HUES6 (cell line): ENCODE measurements around the gene FARP1.

Experiments
- H3K27ac ChIP-seq: 2 replicates; pipeline ENCODE4 v1.7.0; 2013; ENCODE audit warnings: low read depth, mild to moderate bottlenecking, low read length, inconsistent platforms
- H3K27me3 ChIP-seq: 2 replicates; pipeline ENCODE4 v1.6.1; 2013; ENCODE audit warnings: low read length; ENCODE audit not compliant: control insufficient read depth, insufficient read depth
- H3K36me3 ChIP-seq: 2 replicates; pipeline ENCODE4 v1.6.1; 2013; ENCODE audit warnings: low read length; ENCODE audit not compliant: control insufficient read depth, insufficient read depth
- H3K4me1 ChIP-seq: 2 replicates; pipeline ENCODE4 v1.6.1; 2013; ENCODE audit warnings: low read length; ENCODE audit not compliant: control insufficient read depth, insufficient read depth
- H3K4me3 ChIP-seq: 2 replicates; pipeline ENCODE4 v1.5.1; 2013; ENCODE audit warnings: low read depth, low read length
- H3K9ac ChIP-seq: one replicate; pipeline ENCODE4 v1.6.1; 2013; ENCODE audit warnings: mild to moderate bottlenecking, low read length
- H3K9me3 ChIP-seq: 2 replicates; pipeline ENCODE4 v1.6.1; 2013; ENCODE audit warnings: low read depth, low read length; ENCODE audit not compliant: control insufficient read depth, insufficient read depth

FARP1 gene

GRCh38 chr13:98459721-98460370 lies 317.0 kb downstream of the FARP1 start:
- Histone ChIP-seq H3K36me3 (peaks cover 87% of the 10 kb centered on the region), H3K9me3 (no peaks in the 10 kb centered on the region), H3K4me3 (no peak overlapping the region), H3K27ac (no peak overlapping the region), H3K27me3 (no peaks in the 10 kb centered on the region), H3K4me1 (no peaks in the 10 kb centered on the region; the same call in 1 of the 2 replicates), H3K9ac (no peak overlapping the region)

- Histone ChIP-seq H3K9me3 (no peaks in the 10 kb centered on the region), H3K27ac (no peak overlapping the region), H3K36me3 (peaks cover 90% of the 10 kb centered on the region), H3K4me1 (no peaks in the 10 kb centered on the region; the same call in 1 of the 2 replicates), H3K9ac (no peak overlapping the region), H3K27me3 (no peaks in the 10 kb centered on the region), H3K4me3 (no peak overlapping the region)
These were observed 317.6 kb downstream of the FARP1 start for GRCh38 chr13:98460516-98460915.

- Histone ChIP-seq H3K4me1 (no peaks in the 10 kb centered on the region; the same call in 1 of the 2 replicates), H3K9ac (no peak overlapping the region), H3K27me3 (no peaks in the 10 kb centered on the region), H3K9me3 (no peaks in the 10 kb centered on the region), H3K4me3 (no peak overlapping the region), H3K36me3 (peaks cover 88% of the 10 kb centered on the region), H3K27ac (no peak overlapping the region)
These were observed 318.8 kb downstream of the FARP1 start for GRCh38 chr13:98461486-98462240.

- Histone ChIP-seq H3K9ac (no peak overlapping the region), H3K27ac (no peak overlapping the region), H3K4me1 (no peaks in the 10 kb centered on the region; the same call in 1 of the 2 replicates), H3K4me3 (no peak overlapping the region), H3K27me3 (no peaks in the 10 kb centered on the region), H3K9me3 (no peaks in the 10 kb centered on the region), H3K36me3 (peaks cover 81% of the 10 kb centered on the region)
These were observed 319.5 kb downstream of the FARP1 start for GRCh38 chr13:98462241-98462882.

- Histone ChIP-seq H3K36me3 (peaks cover 82% of the 10 kb centered on the region), H3K9me3 (no peaks in the 10 kb centered on the region), H3K4me3 (no peak overlapping the region), H3K27me3 (no peaks in the 10 kb centered on the region), H3K4me1 (no peaks in the 10 kb centered on the region; the same call in 1 of the 2 replicates), H3K9ac (no peak overlapping the region), H3K27ac (no peak overlapping the region)
These were observed 320.1 kb downstream of the FARP1 start for GRCh38 chr13:98462946-98463345.

GRCh38 chr13:98466634-98467236 lies 323.8 kb downstream of the FARP1 start:
- Histone ChIP-seq H3K9ac (no peak overlapping the region), H3K9me3 (no peaks in the 10 kb centered on the region), H3K27me3 (no peaks in the 10 kb centered on the region), H3K4me1 (no peaks in the 10 kb centered on the region; the same call in 1 of the 2 replicates), H3K4me3 (no peak overlapping the region), H3K27ac (no peak overlapping the region), H3K36me3 (peaks cover 65% of the 10 kb centered on the region)

GRCh38 chr13:98467263-98467985 lies 324.5 kb downstream of the FARP1 start:
- H3K9ac ChIP-seq: no peak overlapping the region
- H3K36me3 ChIP-seq: peaks cover 66% of the 10 kb centered on the region
- no peaks in the 10 kb centered on the region for H3K27me3 ChIP-seq
- no peaks in the 10 kb centered on the region; the same call in 1 of the 2 replicates for H3K4me1 ChIP-seq
- H3K9me3 ChIP-seq: no peaks in the 10 kb centered on the region
- H3K27ac ChIP-seq: no peak overlapping the region
- no peak overlapping the region for H3K4me3 ChIP-seq

- H3K4me1 ChIP-seq: no peaks in the 10 kb centered on the region
- H3K27ac ChIP-seq: no peak overlapping the region
- peaks cover 63% of the 10 kb centered on the region for H3K36me3 ChIP-seq
- no peaks in the 10 kb centered on the region for H3K9me3 ChIP-seq
- H3K9ac ChIP-seq: no peak overlapping the region
- H3K27me3 ChIP-seq: no peaks in the 10 kb centered on the region
- H3K4me3 ChIP-seq: no peak overlapping the region
These were observed 325.5 kb downstream of the FARP1 start for GRCh38 chr13:98468361-98468760.

GRCh38 chr13:98468929-98469328 lies 326.0 kb downstream of the FARP1 start:
- no peaks in the 10 kb centered on the region for H3K9me3 ChIP-seq
- H3K36me3 ChIP-seq: peaks cover 62% of the 10 kb centered on the region
- H3K9ac ChIP-seq: no peak overlapping the region
- no peaks in the 10 kb centered on the region for H3K27me3 ChIP-seq
- no peak overlapping the region for H3K4me3 ChIP-seq
- no peaks in the 10 kb centered on the region for H3K4me1 ChIP-seq
- no peak overlapping the region for H3K27ac ChIP-seq

GRCh38 chr13:98470920-98471319 lies 328.0 kb downstream of the FARP1 start:
- H3K4me3 ChIP-seq: no peak overlapping the region
- H3K9me3 ChIP-seq: no peaks in the 10 kb centered on the region
- peaks cover 14% of the 10 kb centered on the region for H3K4me1 ChIP-seq
- H3K36me3 ChIP-seq: peaks cover 58% of the 10 kb centered on the region
- H3K27me3 ChIP-seq: no peaks in the 10 kb centered on the region
- no peak overlapping the region for H3K9ac ChIP-seq
- H3K27ac ChIP-seq: no peak overlapping the region
